Vagina (tissue), 2 donors: Measurements from ENCODE around the gene PIK3CB. TPM values are rescaled to one million over a fixed set of nuclear protein-coding genes. Genes with fewer than 3 reads are reported as not detected.
"Not testable (repeated sequence)": the region's sequence is repeated elsewhere in the genome, so short reads cannot be mapped to it uniquely, and the experiment has no call there.

ENCODE experiments used
- DNase-seq, 2 donors: peaks; one replicate each; pipeline ENCODE4 v3.0.0-alpha.2; 2017; ENCODE audit errors: extremely low spot score in 2 of 2
- H3K27ac ChIP-seq: fragments of 200-600 bp; sonication (generic); one replicate; pipeline ENCODE4 v1.5.1; 2019
- H3K27me3 ChIP-seq: fragments of 200-600 bp; sonication (generic); one replicate; pipeline ENCODE4 v1.5.1; 2019
- H3K36me3 ChIP-seq, 2 donors: fragments of 200-600 bp; sonication (generic); one replicate each; pipeline ENCODE4 v1.5.1; 2017 to 2019
- H3K4me1 ChIP-seq: fragments of 200-600 bp; sonication (generic); one replicate; pipeline ENCODE4 v1.5.1; 2019
- H3K4me3 ChIP-seq, 2 donors: fragments of 200-600 bp; sonication (generic); 1 replicate in 1 of 2; 2 replicates in 1 of 2; pipeline ENCODE4 v1.5.1; 2016 to 2019
- H3K9me3 ChIP-seq: fragments of 200-600 bp; sonication (generic); one replicate; pipeline ENCODE4 v1.5.1; 2019
- POLR2A ChIP-seq, 2 donors: fragments of 450-650 bp; IDR thresholded peaks; one replicate each; pipeline ENCODE4 v1.6.1; 2017; ENCODE audit warnings: antibody characterized with exemption in 2 of 2, mild to moderate bottlenecking in 2 of 2, moderate library complexity in 2 of 2
- POLR2AphosphoS5 ChIP-seq, 2 donors: sonication (generic); formaldehyde crosslinking; IDR thresholded peaks; one replicate each; pipeline ENCODE4 v1.9.0; 2017; ENCODE audit warnings: antibody characterized with exemption in 2 of 2, mild to moderate bottlenecking in 2 of 2, low read depth in 1 of 2; ENCODE audit not compliant: insufficient read depth in 1 of 2
- intact Hi-C: fragments of 100-400 bp; cut with DNase I; formaldehyde crosslinking; loops from one replicate; pipeline ENCODE4 v1.15.1; 2023
- total RNA-seq: library from RNA; depleted of rRNA; stranded (reverse); fragments of >200 nt; gene quantifications from one replicate; pipeline ENCODE4 v1.2.3, GENCODE V29; 2016
- TF ChIP-seq, protein P1 (sequence below), 3 experiments: fragments of 450-650 bp in 2 of 3; fragments of 200-600 bp in 1 of 3; sonication (generic) in 1 of 3; IDR thresholded peaks; one replicate each; pipeline ENCODE4 v1.5.1; 2017 to 2019; ENCODE audit warnings: antibody characterized with exemption in 3 of 3, mild to moderate bottlenecking in 2 of 3, moderate library complexity in 2 of 3

PIK3CB gene
- total RNA-seq, 1 donor from 2014 or later: 31.9 TPM

DNA sequence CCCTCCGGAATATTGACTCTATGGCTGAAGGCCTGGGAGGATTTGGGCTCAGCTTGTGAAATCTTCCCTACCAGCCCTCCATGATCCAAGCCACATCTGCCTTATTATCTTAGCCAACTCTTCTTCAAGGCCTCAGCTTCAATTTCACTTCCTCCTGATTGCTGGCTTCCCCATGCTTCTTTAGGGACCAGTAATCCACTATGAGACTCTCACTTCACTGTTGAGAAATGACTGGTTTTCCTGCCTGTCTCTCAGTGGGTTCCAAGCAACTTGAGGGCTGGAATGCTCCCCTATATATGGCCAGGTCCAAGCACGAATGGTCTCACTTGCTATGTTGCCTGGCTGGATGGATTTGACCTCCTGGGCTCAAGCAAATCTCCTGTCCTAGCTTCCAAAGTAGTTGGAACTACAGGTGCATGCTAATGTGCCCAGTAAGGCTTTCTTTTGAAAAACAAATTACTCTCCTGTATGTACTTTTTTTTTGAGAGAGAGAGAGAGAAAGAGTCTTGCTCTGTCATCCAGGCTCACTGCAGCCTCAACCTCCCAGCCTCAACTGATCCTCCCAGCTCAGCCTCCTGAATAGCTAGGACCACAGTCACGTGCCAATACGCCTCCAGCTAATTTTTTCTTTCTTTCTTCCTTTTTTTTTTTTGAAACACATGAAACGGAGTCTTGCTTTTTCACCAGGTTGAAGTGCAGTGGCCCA lies 7.9 kb upstream of the PIK3CB start:
- TF ChIP-seq, protein P1, sequence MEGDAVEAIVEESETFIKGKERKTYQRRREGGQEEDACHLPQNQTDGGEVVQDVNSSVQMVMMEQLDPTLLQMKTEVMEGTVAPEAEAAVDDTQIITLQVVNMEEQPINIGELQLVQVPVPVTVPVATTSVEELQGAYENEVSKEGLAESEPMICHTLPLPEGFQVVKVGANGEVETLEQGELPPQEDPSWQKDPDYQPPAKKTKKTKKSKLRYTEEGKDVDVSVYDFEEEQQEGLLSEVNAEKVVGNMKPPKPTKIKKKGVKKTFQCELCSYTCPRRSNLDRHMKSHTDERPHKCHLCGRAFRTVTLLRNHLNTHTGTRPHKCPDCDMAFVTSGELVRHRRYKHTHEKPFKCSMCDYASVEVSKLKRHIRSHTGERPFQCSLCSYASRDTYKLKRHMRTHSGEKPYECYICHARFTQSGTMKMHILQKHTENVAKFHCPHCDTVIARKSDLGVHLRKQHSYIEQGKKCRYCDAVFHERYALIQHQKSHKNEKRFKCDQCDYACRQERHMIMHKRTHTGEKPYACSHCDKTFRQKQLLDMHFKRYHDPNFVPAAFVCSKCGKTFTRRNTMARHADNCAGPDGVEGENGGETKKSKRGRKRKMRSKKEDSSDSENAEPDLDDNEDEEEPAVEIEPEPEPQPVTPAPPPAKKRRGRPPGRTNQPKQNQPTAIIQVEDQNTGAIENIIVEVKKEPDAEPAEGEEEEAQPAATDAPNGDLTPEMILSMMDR (IDR thresholded peaks at IDR 0.05): no peak
- TF ChIP-seq POLR2A (IDR thresholded peaks at IDR 0.05): no peak
- no peak for TF ChIP-seq POLR2AphosphoS5 (IDR thresholded peaks at IDR 0.05; ENCODE audit: insufficient read depth in 1 of 2, low read depth in 1 of 2)
- no peaks in the 10 kb centered on the region for H3K4me1 ChIP-seq
- no peak overlapping the region for H3K27ac ChIP-seq
- no peaks in the 10 kb centered on the region for H3K9me3 ChIP-seq
- no peaks in the 10 kb centered on the region for H3K36me3 ChIP-seq
- H3K27me3 ChIP-seq: no peaks in the 10 kb centered on the region
- intact Hi-C loops: no loop called here
- H3K4me3 ChIP-seq: no peak overlapping the region
- no peak for DNase-seq

DNA sequence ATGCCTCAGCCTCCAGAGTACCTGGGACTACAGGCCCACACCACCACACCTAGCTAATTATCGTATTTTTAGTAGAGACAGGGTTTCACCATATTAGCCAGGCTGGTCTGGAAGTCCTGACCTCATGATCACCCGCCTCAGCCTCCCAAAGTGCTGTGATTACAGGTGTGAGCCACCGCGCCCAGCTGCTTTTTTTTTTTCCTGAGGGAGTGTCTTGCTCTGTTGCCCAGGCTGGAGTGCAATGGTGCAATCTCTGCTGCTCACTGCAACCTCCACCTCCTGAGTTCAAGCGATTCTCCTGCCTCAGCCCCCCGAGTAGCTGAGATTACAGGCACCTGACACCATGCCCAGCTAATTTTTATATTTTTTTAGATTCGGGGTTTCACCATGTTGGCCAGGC lies 3.7 kb upstream of the PIK3CB start:
- intact Hi-C loops: loop anchor here (10.0 kb wide), 1 partner anchor 234 kb away; the partner anchor contains the start of gene FAIM
- not testable (repeated sequence) for H3K27me3 ChIP-seq, H3K36me3 ChIP-seq, H3K4me3 ChIP-seq, H3K9me3 ChIP-seq, DNase-seq, H3K27ac ChIP-seq
- H3K4me1 ChIP-seq: peaks cover 15% of the 10 kb centered on the region

DNA sequence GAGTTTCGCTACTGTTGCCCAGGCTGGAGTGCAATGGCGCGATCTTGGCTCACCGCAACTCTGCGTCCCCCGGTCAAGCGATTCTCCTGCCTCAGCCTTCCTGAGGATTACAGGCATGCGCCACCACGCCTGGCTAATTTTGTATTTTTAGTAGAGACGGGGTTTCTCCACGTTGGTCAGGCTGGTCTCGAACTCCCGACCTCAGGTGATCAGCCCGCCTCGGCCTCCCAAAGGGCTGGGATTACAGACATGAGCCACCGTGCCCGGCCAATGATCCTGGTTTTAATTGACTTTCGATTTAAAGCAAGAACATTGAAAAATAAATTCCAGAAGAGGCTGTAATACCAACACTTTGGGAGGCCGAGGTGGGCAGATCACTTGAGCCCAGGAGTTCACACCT lies 1.1 kb upstream of the PIK3CB start:
- not testable (repeated sequence) for H3K9me3 ChIP-seq, H3K36me3 ChIP-seq, DNase-seq, H3K27me3 ChIP-seq, H3K4me3 ChIP-seq
- Histone ChIP-seq H3K27ac (peak overlapping the region; percentile 92), H3K4me1 (peaks cover 20% of the 10 kb centered on the region)
- intact Hi-C loops: loop anchor here (10.0 kb wide), 1 partner anchor 231 kb away; the partner anchor contains the start of gene FAIM

DNA sequence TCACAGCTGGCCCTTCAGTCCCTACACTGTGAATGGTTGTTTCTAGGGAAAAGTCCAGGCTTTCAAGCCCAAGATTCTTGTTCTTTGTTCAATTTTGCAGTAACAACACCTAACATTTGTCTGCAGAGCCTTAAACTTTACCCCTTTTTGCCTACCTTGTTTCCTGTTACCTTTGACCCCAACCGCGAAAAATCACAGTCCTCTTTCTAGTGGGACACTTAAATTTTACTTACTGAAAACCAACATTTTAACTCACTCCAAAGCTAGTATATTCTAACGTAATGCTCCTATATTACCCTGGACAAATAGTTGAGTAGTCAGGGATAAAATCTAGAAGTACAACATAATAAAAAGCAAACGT lies 649 bp upstream of the PIK3CB start:
- Histone ChIP-seq H3K27me3 (no peaks in the 10 kb centered on the region), H3K4me3 (peak overlapping the region; percentile 76 to 83), H3K27ac (peak overlapping the region; percentile 92), H3K36me3 (no peaks in the 10 kb centered on the region), H3K4me1 (peaks cover 20% of the 10 kb centered on the region), H3K9me3 (no peaks in the 10 kb centered on the region)
- TF ChIP-seq POLR2A (IDR thresholded peaks at IDR 0.05): no peak
- TF ChIP-seq, protein P1 (IDR thresholded peaks at IDR 0.05): no peak
- TF ChIP-seq POLR2AphosphoS5 (IDR thresholded peaks at IDR 0.05; ENCODE audit: insufficient read depth in 1 of 2, low read depth in 1 of 2): no peak
- no peak for DNase-seq
- intact Hi-C loops: loop anchor here (10.0 kb wide), 1 partner anchor 231 kb away; the partner anchor contains the start of gene FAIM

DNA sequence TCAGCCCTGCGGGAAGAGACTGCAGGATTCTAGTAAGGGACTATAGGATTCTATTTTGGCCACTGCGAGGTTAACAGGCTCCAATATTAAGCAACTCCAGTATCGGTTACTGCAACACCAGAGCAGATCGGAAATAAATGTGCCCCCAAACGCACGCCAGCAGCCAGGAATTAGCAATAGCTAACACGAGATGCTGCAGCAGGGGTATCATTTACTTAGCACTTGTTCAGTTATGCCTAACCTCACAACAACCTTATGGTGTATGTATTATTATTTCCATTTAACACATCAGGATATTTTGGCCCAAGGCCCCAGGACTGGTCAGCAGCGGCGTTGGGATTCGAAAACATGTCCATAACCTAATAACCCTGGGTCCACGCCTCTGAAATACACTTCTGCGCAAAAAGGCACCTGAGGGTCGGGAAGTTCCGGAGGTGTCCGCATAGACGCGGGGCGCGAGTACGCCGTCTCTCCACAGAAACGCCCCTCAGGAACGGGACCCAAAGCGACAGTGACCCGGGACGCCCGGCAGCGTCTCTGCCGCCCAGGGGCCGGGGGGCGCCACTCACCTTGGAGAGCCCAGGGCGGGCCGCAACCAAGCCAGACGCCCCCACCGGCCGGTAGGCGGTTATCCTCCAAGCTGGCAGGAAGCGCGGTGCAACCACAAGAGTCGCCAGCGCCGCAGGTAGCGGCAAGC lies 681 bp downstream of the PIK3CB start:
- Histone ChIP-seq H3K27ac (peak overlapping the region; percentile 92), H3K36me3 (no peaks in the 10 kb centered on the region), H3K9me3 (no peaks in the 10 kb centered on the region), H3K4me3 (peak overlapping the region; percentile 76 to 83), H3K4me1 (peaks cover 20% of the 10 kb centered on the region), H3K27me3 (no peaks in the 10 kb centered on the region)
- DNase-seq: no peak
- TF ChIP-seq, protein P1 (IDR thresholded peaks at IDR 0.05): peak in 1 of 3 experiments; percentile 10
- TF ChIP-seq POLR2A (IDR thresholded peaks at IDR 0.05): no peak
- peak in 1 of 2 donors; percentile 21 for TF ChIP-seq POLR2AphosphoS5 (IDR thresholded peaks at IDR 0.05; ENCODE audit: insufficient read depth in 1 of 2, low read depth in 1 of 2)
- intact Hi-C loops: loop anchor here (10.0 kb wide), 1 partner anchor 229 kb away; the partner anchor contains the start of gene FAIM

DNA sequence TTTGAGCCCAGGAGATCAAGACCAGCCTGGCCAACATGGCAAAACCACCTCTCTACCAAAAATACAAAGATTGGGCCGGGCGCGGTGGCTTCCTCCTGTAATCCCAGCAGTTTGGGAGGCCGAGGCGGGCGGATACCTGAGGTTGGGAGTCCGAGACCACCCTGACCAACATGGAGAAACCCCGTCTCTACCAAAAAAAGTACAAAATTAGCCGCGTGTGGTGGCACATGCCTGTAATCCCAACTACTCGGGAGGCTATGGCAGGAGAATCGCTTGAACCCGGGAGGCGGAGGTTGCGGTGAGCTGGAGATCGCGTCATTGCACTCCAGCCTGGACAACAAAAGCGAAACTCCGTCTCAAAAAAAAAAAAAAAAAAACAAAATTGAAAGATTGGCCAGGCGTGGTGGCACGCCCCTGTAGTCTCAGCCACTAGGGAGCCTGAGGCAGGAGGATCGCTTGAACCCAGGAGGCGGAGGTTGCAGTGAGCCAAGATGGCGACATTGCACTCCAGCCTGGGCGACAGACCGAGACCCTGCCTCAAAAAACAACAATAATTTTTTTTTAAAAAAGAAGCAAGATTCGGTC lies 2.2 kb downstream of the PIK3CB start:
- intact Hi-C loops: loop anchor here (10.0 kb wide), 1 partner anchor 228 kb away; the partner anchor contains the start of gene FAIM
- not testable (repeated sequence) for H3K27ac ChIP-seq

More for the DNA sequence above, 2.2 kb downstream of the PIK3CB start:
- H3K9me3 ChIP-seq, H3K4me3 ChIP-seq, H3K36me3 ChIP-seq, DNase-seq, H3K27me3 ChIP-seq: not testable (repeated sequence)
- H3K4me1 ChIP-seq: peaks cover 20% of the 10 kb centered on the region
